Panc1 (cell line): Measurements from ENCODE around the gene TGM6.

ENCODE experiments used
- POLR2AphosphoS5 ChIP-seq: IDR thresholded peaks from 2 replicates; pipeline ENCODE4 v1.6.1; 2012; ENCODE audit warnings: mild to moderate bottlenecking, low read depth, low read length, moderate library complexity
- TCF7L2 ChIP-seq: IDR thresholded peaks from 2 replicates; pipeline ENCODE4 v1.6.1; 2011; ENCODE audit warnings: mild to moderate bottlenecking, low read depth, low read length, inconsistent platforms
- TF ChIP-seq, protein P1 (sequence below): fragments of 450-650 bp; IDR thresholded peaks from 2 replicates; pipeline ENCODE4 v1.5.1; 2017; ENCODE audit warnings: mild to moderate bottlenecking

DNA sequence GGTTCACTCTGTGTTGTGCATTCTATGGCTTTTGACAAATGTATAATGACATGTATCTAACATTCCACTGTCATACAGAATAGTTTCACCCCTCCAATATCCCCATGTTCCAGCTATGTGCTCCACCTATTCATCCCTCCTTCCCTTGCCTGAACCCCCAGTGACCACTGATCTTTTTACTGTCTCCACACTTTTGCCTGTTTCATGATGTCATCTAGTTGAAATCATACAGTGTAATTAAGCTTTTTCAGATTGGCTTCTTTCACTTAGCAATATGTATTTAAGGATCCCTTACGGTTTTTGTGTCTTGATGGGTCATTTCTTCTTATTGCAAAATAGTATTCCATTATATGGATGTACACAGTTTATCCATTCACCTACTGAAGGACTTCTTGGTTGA, 39.8 kb downstream of the TGM6 start:
- no peak for TF ChIP-seq POLR2AphosphoS5
- TF ChIP-seq, protein P1, sequence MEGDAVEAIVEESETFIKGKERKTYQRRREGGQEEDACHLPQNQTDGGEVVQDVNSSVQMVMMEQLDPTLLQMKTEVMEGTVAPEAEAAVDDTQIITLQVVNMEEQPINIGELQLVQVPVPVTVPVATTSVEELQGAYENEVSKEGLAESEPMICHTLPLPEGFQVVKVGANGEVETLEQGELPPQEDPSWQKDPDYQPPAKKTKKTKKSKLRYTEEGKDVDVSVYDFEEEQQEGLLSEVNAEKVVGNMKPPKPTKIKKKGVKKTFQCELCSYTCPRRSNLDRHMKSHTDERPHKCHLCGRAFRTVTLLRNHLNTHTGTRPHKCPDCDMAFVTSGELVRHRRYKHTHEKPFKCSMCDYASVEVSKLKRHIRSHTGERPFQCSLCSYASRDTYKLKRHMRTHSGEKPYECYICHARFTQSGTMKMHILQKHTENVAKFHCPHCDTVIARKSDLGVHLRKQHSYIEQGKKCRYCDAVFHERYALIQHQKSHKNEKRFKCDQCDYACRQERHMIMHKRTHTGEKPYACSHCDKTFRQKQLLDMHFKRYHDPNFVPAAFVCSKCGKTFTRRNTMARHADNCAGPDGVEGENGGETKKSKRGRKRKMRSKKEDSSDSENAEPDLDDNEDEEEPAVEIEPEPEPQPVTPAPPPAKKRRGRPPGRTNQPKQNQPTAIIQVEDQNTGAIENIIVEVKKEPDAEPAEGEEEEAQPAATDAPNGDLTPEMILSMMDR, result no peak
- TF ChIP-seq TCF7L2, result no peak
